Panc1 (cell line): ENCODE results near the gene MEGF11.

Experiments
- POLR2AphosphoS5 ChIP-seq: IDR thresholded peaks from 2 replicates; pipeline ENCODE4 v1.6.1; 2012; ENCODE audit warnings: mild to moderate bottlenecking, low read depth, low read length, moderate library complexity
- TF ChIP-seq, protein P1 (sequence below): fragments of 450-650 bp; IDR thresholded peaks from 2 replicates; pipeline ENCODE4 v1.5.1; 2017; ENCODE audit warnings: mild to moderate bottlenecking

DNA sequence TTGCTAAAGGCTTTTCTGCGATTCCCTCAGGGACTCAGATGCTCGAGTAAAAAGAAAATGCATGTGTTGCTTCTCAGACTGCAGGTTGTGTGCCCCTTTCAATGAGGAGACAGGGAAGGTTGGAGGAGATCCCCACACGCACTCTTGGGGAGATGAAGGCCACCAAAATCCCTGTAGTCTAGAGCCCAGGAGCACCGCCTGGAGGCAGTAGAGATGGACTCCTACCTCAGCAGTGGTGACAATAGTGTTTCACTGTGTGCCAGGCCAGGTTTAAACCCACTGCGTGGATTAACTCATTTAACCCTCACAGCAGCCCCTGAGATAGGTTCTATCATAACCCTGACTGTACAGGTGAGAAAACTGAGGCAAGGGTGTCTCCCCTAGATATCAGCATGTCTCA, 15.2 kb downstream of the MEGF11 start:
- TF ChIP-seq, protein P1, sequence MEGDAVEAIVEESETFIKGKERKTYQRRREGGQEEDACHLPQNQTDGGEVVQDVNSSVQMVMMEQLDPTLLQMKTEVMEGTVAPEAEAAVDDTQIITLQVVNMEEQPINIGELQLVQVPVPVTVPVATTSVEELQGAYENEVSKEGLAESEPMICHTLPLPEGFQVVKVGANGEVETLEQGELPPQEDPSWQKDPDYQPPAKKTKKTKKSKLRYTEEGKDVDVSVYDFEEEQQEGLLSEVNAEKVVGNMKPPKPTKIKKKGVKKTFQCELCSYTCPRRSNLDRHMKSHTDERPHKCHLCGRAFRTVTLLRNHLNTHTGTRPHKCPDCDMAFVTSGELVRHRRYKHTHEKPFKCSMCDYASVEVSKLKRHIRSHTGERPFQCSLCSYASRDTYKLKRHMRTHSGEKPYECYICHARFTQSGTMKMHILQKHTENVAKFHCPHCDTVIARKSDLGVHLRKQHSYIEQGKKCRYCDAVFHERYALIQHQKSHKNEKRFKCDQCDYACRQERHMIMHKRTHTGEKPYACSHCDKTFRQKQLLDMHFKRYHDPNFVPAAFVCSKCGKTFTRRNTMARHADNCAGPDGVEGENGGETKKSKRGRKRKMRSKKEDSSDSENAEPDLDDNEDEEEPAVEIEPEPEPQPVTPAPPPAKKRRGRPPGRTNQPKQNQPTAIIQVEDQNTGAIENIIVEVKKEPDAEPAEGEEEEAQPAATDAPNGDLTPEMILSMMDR = no peak
- TF ChIP-seq POLR2AphosphoS5 = no peak
